EH (cell line): ENCODE data around the gene OXNAD1.

Experiments used
- DNase-seq: peaks from one replicate; pipeline ENCODE4 v3.0.0-alpha.2; 2015; ENCODE audit warnings: low read depth

Gene OXNAD1

DNA sequence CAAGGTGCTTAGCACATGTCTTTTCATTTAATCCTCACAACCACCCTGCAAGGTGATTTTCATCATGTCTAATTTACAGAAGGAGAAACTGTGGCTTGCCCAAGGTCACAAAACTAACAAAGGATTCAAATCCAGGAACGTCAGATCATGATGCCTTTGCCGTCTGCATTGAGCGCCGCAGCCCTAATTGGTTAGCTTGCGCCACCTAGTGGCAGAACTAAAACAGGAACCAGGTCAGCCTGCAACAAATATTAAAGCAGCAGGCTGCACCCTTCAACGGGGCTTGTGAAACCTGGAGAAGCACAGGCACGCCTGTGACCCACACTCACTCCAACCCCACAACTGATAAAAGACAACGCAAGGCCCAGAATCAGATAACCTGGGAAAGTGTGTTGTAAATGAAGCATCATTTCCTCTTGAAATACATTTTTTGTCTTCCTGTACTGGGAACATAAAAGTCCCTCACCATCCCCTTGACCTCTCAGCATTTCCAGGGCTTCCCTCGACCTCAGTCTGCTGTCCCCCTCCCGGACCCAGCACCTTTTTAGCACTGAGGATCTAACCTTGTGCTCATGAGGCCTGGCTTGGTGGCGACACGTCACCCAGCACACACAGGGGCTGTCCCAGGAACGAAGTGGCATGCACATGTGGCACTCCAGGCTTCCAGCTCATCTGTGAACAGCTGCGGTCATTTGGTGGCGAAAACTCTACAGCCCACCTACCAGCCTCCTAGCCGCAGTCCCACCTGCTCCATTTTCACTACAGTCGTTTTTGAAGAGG, 17.5 kb upstream of the OXNAD1 start:
- DNase-seq, result peak; percentile 83

GRCh38 chr3:16248556-16248955, 16.5 kb upstream of the OXNAD1 start:
- no peak for DNase-seq

DNA sequence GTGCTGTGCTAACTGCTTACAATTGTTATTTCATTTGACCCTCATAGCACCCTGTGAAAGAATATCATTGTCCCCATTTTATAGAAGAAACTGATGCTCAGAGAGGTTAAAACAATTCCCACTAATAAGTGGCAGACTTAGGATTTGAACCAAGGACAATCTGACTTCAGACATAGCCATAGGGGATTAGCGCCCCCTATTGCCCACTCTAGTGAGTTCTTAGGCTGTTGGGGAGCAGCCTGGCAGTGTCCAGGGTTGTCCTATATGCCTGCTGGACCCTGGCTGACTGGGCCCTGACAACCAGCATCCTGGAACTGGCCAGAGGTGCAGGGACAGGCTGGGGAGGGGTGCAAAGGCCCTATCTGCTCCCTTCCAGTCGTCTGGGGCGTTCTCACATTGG, 15.7 kb upstream of the OXNAD1 start:
- DNase-seq, result peak; percentile 47

- DNase-seq, result no peak
These were observed 15.1 kb upstream of the OXNAD1 start for GRCh38 chr3:16249886-16250285.

- DNase-seq, result no peak
These were observed 13.5 kb upstream of the OXNAD1 start for GRCh38 chr3:16251316-16252085.

DNA sequence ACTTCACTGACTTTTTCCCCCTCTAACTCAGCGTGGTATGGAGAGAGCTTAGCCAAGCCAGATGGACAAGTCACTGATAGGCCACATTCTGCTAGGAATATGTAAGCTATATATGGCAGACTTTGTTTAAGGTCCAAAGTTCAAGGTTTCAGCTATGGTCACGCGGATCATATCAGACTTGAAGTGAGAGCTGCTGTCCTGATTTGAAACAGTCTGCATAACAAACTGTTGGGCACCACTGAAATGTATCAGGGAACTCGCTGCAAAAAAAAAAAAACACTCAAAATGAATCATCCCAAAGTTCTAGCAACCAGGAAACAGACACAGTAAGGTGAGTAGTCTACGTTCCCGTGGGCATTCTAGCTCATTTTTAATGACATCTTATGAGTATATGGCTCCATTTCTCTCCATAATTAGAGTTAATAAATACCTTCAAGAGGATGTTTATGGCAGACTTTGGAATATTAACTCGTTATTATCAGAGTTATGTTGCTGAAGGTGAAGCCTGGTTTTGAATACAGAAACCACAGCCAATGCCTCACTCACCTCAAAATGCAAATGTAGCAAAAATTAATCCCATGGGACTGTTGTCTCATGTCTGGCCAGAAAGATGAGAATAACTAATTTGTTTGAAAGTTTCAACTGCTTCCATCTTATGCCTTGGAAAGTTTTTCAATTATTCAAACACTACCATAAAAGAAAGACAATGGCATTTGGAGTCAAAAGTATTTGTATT, 12.6 kb upstream of the OXNAD1 start:
- DNase-seq, result no peak

- no peak for DNase-seq
These were observed 12.0 kb upstream of the OXNAD1 start for GRCh38 chr3:16252988-16253387.

DNA sequence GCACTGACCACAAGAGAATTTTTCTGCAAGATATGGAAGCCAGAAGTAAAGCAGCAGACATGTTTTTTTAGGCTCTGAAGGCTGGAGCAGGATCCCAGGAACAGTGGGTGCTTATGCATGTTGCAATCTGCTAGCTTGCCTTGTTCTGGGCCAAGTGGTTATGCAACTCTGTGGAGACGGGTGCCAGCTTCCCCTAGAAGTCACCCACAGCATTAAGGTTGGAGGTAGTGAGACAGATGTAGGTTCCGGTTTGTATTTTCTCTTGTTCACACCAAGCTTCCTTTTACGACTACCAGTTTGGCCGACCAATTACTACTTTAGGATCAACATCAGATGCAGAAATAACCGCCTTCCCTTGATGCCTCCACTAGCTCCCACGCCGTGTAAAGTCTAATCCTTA, 11.4 kb upstream of the OXNAD1 start:
- DNase-seq, result no peak

- no peak for DNase-seq
These were observed 10.1 kb upstream of the OXNAD1 start for GRCh38 chr3:16254916-16255315.

DNA sequence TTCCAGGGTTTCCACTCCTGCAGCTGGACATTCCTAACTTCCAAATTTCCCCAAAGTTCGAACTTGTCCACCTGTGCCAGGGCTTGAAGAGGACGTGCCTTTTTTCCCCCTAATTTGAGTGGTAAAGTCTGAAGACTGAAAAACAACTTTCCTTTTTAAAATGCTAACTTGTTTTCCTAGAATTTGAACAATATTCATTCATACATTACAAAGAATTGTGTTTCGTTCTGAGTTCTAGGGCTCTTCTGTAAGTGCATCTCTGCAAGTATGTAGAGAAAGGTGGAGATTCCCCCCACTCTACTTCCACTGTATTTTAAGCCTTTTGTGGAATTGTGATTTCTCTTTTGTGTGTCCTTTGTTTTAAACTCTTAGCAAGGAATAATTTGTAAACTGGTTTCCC, 9.7 kb upstream of the OXNAD1 start:
- DNase-seq, result no peak

- DNase-seq, result no peak
These were observed 9.3 kb upstream of the OXNAD1 start for GRCh38 chr3:16255726-16256125.

GRCh38 chr3:16257309-16257708, 7.7 kb upstream of the OXNAD1 start:
- DNase-seq, result no peak

GRCh38 chr3:16258177-16258576, 6.8 kb upstream of the OXNAD1 start:
- no peak for DNase-seq

GRCh38 chr3:16258866-16259265, 6.1 kb upstream of the OXNAD1 start:
- no peak for DNase-seq

GRCh38 chr3:16260046-16260445, 5.0 kb upstream of the OXNAD1 start:
- DNase-seq, result no peak

- no peak for DNase-seq
These were observed 2.8 kb upstream of the OXNAD1 start for GRCh38 chr3:16262174-16262573.

GRCh38 chr3:16264174-16264707, 771 bp upstream of the OXNAD1 start:
- peak; percentile 25 for DNase-seq

GRCh38 chr3:16265455-16265786, 409 bp downstream of the OXNAD1 start:
- no peak for DNase-seq

- no peak for DNase-seq
These were observed 1.7 kb downstream of the OXNAD1 start for GRCh38 chr3:16266714-16267113.

DNA sequence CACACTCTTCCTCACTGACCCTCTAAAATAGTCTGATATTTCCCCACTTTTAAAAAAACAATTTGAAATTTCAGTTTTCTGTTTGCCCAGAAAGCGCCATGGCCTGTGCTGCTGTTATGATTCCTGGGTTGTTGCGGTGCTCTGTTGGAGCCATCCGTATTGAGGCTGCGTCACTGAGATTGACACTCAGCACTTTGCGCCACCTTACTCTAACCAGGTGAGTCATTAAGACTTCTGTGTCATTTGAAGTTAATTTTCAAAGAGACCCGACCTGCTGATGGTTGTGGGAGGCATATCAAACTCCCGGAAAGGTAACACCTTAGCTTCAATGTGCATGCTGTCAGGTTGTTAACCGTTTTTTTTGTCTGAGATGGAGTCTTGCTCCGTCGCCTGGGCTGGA, 5.8 kb downstream of the OXNAD1 start:
- DNase-seq, result no peak

GRCh38 chr3:16272588-16272987, 7.6 kb downstream of the OXNAD1 start:
- no peak for DNase-seq

- no peak for DNase-seq
These were observed 8.9 kb downstream of the OXNAD1 start for GRCh38 chr3:16273867-16274266.

GRCh38 chr3:16277471-16277870, 12.5 kb downstream of the OXNAD1 start:
- DNase-seq, result peak; percentile 84
